Esophagus (tissue), 2 donors: Measurements from ENCODE around the gene ID3. TPM values are rescaled to one million over a fixed set of nuclear protein-coding genes. Genes with fewer than 3 reads are reported as not detected.

ENCODE experiments used
- H3K27ac ChIP-seq, 2 donors: one replicate each; pipeline ENCODE4 v1.5.1; 2013; ENCODE audit warnings: low read depth in 2 of 2, mild to moderate bottlenecking in 2 of 2, inconsistent platforms in 1 of 2, low read length in 1 of 2, moderate library complexity in 1 of 2
- H3K27me3 ChIP-seq, 2 donors: one replicate each; pipeline ENCODE4 v1.6.1; 2013; ENCODE audit warnings: low read length in 2 of 2, control low read depth in 1 of 2, mild to moderate bottlenecking in 1 of 2; ENCODE audit not compliant: insufficient read depth in 2 of 2, control insufficient read depth in 1 of 2
- H3K36me3 ChIP-seq, 2 donors: one replicate each; pipeline ENCODE4 v1.6.1; 2013; ENCODE audit warnings: low read length in 1 of 2; ENCODE audit not compliant: control insufficient read depth in 2 of 2, insufficient read depth in 2 of 2
- H3K4me1 ChIP-seq, 2 donors: one replicate each; pipeline ENCODE4 v1.6.1; 2013; ENCODE audit warnings: low read length in 1 of 2; ENCODE audit not compliant: control insufficient read depth in 2 of 2, insufficient read depth in 2 of 2
- H3K4me3 ChIP-seq, 2 donors: one replicate each; pipeline ENCODE4 v1.5.1; 2013; ENCODE audit warnings: low read length in 2 of 2, mild to moderate bottlenecking in 2 of 2, low read depth in 1 of 2, moderate library complexity in 1 of 2
- H3K9me3 ChIP-seq, 2 donors: one replicate each; pipeline ENCODE4 v1.6.1; 2013; ENCODE audit warnings: mild to moderate bottlenecking in 2 of 2, low read depth in 1 of 2, low read length in 1 of 2, moderate library complexity in 1 of 2; ENCODE audit not compliant: control insufficient read depth in 2 of 2, insufficient read depth in 1 of 2
- WGBS, 2 donors: extraction: QIAGEN DNeasy Blood & Tissue Kit; methylation state at CpG; one replicate each; pipeline ENCODE4 v1.1.7; 2013; 5-methylcytosine and 5-hydroxymethylcytosine counted together
- polyA plus RNA-seq, 2 donors: library from polyadenylated mRNA; stranded (reverse); fragments of 200-250 nt; gene quantifications; one replicate each; pipeline ENCODE4 v1.2.3, GENCODE V29; 2013
- donor health status: healthy with polysubstance abuse.
- donor health status: Bipolar disorder and iron deficiency.

The ID3 gene
- polyA plus RNA-seq, 2 donors: 24.4 to 44.2 TPM

- 81 to 84% methylated on average over 7 of the region's 7 CpGs for WGBS, 2 donors
- H3K27me3 ChIP-seq: no peaks in the 10 kb centered on the region
- H3K9me3 ChIP-seq: no peaks in the 10 kb centered on the region
- H3K36me3 ChIP-seq: no peaks in the 10 kb centered on the region
- peak overlapping the region; percentile 61 to 68 for H3K27ac ChIP-seq
- H3K4me3 ChIP-seq: no peak overlapping the region
- H3K4me1 ChIP-seq: peaks cover 0 to 2% of the 10 kb centered on the region in 2 donors
Measured at GRCh38 chr1:23576338-23577055, 17.2 kb upstream of the ID3 start.

- 73 to 88% methylated on average over 5 of the region's 5 CpGs for WGBS, 2 donors
- Histone ChIP-seq H3K36me3 (no peaks in the 10 kb centered on the region), H3K27ac (peak overlapping the region in 1 of 2 donors; percentile 8), H3K4me1 (peaks cover 0 to 2% of the 10 kb centered on the region in 2 donors), H3K9me3 (no peaks in the 10 kb centered on the region), H3K4me3 (no peak overlapping the region), H3K27me3 (no peaks in the 10 kb centered on the region)
Measured at GRCh38 chr1:23575226-23575810, 16.0 kb upstream of the ID3 start.

GRCh38 chr1:23574265-23574754, 15.0 kb upstream of the ID3 start:
- Histone ChIP-seq H3K36me3 (no peaks in the 10 kb centered on the region), H3K4me1 (peaks cover 0 to 2% of the 10 kb centered on the region in 2 donors), H3K27ac (no peak overlapping the region), H3K9me3 (no peaks in the 10 kb centered on the region), H3K4me3 (no peak overlapping the region), H3K27me3 (no peaks in the 10 kb centered on the region)
- 90 to 94% methylated on average over 2 of the region's 2 CpGs for WGBS, 2 donors

- H3K4me3 ChIP-seq: no peak overlapping the region
- no peaks in the 10 kb centered on the region for H3K36me3 ChIP-seq
- H3K27me3 ChIP-seq: no peaks in the 10 kb centered on the region
- peaks cover 0 to 2% of the 10 kb centered on the region in 2 donors for H3K4me1 ChIP-seq
- 69 to 74% methylated on average over 4 of the region's 4 CpGs for whole genome bisulfite sequencing, 2 donors
- no peaks in the 10 kb centered on the region for H3K9me3 ChIP-seq
- no peak overlapping the region for H3K27ac ChIP-seq
Measured at GRCh38 chr1:23573574-23574182, 14.4 kb upstream of the ID3 start.

GRCh38 chr1:23571465-23571864, 12.2 kb upstream of the ID3 start:
- Histone ChIP-seq H3K9me3 (no peaks in the 10 kb centered on the region), H3K4me3 (no peak overlapping the region), H3K36me3 (no peaks in the 10 kb centered on the region), H3K27me3 (no peaks in the 10 kb centered on the region), H3K4me1 (no peaks in the 10 kb centered on the region), H3K27ac (no peak overlapping the region)
- WGBS, 2 donors: 78 to 85% methylated on average over 3 of the region's 3 CpGs

- Histone ChIP-seq H3K27ac (no peak overlapping the region), H3K9me3 (no peaks in the 10 kb centered on the region), H3K27me3 (no peaks in the 10 kb centered on the region), H3K36me3 (no peaks in the 10 kb centered on the region), H3K4me3 (no peak overlapping the region), H3K4me1 (no peaks in the 10 kb centered on the region)
- 92 to 93% methylated on average over 4 of the region's 4 CpGs for WGBS, 2 donors
Measured at GRCh38 chr1:23570001-23570691, 10.8 kb upstream of the ID3 start.

- Histone ChIP-seq H3K9me3 (no peaks in the 10 kb centered on the region), H3K4me1 (peaks cover 0 to 3% of the 10 kb centered on the region in 2 donors), H3K4me3 (peak overlapping the region; percentile 39 to 44), H3K27me3 (no peaks in the 10 kb centered on the region), H3K27ac (peak overlapping the region; percentile 35 to 66), H3K36me3 (no peaks in the 10 kb centered on the region)
- 52 to 55% methylated on average over 16 of the region's 16 CpGs for WGBS, 2 donors
Measured at GRCh38 chr1:23568608-23569383, 9.5 kb upstream of the ID3 start.

GRCh38 chr1:23567996-23568607, 8.8 kb upstream of the ID3 start:
- H3K27me3 ChIP-seq: no peaks in the 10 kb centered on the region
- no peaks in the 10 kb centered on the region for H3K36me3 ChIP-seq
- peaks cover 0 to 3% of the 10 kb centered on the region in 2 donors for H3K4me1 ChIP-seq
- H3K4me3 ChIP-seq: peak overlapping the region; percentile 39 to 44
- H3K27ac ChIP-seq: peak overlapping the region; percentile 23 to 59
- H3K9me3 ChIP-seq: no peaks in the 10 kb centered on the region
- WGBS, 2 donors: 2% methylated on average over 61 to 66 of the region's 66 CpGs
